ENCODE measurements around the gene C4orf46.

- TF ChIP-seq CTCF (IDR thresholded peaks at IDR 0.05 in 4 of 5, conservative IDR thresholded peaks at IDR 0.05 in 1 of 5): no peak
- TF ChIP-seq POLR2A (IDR thresholded peaks at IDR 0.05): no peak
Measured at GRCh38 chr4:158710814-158711213, 39.1 kb upstream of the C4orf46 start.
